Measurements from ENCODE around the gene ANKRD13D. TPM values are rescaled to one million over a fixed set of nuclear protein-coding genes. Genes with fewer than 3 reads are reported as not detected.

Gene ANKRD13D
- total RNA-seq, 2 experiments from 2014 or later, result 56.2 to 61.9 TPM

DNA sequence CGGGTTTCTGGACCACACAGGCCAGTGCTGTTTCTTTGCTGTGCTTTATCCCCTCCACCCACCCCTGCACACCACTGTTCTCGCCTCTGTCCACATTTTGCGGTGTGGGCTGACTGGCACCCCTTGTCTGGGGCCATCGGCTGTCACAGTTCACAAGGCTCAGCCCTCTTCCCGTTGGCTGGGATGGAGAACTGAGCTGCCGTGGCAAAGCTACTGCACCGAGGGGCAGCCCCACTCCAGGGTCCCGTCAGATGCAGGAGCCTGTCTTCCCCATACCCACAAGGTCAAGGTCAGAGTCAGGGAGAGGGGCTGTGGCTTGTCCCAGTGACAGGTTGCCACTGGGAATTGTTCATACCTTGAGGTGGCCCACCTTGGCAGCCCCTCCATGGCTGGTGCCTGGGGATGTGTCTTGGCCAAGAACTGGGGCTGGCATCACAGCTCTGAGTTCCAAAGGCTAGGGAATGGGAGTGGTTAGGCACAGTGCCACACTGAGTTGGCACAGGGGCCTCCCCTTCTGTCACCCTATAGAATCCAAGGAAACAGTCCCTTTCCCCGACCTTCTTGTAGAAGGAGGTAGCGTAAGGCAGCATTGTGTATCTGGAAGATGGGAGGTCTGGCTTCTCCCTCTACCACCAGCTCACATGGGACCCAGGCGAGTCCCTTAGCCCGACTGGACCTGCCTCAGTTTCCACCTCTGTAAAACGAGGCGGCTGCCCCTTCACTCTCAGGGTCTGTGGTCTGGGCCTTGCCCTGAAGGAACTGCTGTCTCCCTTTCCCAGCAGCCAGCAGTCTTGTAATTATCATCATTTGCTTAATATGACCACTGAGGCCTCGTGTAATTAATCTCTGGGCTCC is 19.5 kb upstream of the ANKRD13D start:
- Mint-ChIP-seq H3K4me1 (ENCODE audit: low read depth) (peaks cover 77% of the 10 kb centered on the region), H3K4me3 (peak overlapping the region; percentile 86), H3K36me3 (ENCODE audit: low read depth) (peaks cover 59% of the 10 kb centered on the region), H3K27me3 (ENCODE audit: low read depth) (no peaks in the 10 kb centered on the region), H3K9me3 (no peaks in the 10 kb centered on the region), H3K27ac (peak overlapping the region; percentile 99)
- DNase-seq, result peak; percentile 45
- intact Hi-C loops (cut with micrococcal nuclease), result loop anchor here (5.0 kb wide), 2 partner anchors 133 to 238 kb away; partner anchors contain the start of genes CDK2AP2, PITPNM1, PPP1CA and TBC1D10C
- CTCF ChIA-PET, result interaction anchor here (0.7 to 4.1 kb wide), 8 partner anchors 8 to 82 kb away, joined by 3 to 25 read pairs (median 4); partner anchors contain the start of gene ANKRD13D

DNA sequence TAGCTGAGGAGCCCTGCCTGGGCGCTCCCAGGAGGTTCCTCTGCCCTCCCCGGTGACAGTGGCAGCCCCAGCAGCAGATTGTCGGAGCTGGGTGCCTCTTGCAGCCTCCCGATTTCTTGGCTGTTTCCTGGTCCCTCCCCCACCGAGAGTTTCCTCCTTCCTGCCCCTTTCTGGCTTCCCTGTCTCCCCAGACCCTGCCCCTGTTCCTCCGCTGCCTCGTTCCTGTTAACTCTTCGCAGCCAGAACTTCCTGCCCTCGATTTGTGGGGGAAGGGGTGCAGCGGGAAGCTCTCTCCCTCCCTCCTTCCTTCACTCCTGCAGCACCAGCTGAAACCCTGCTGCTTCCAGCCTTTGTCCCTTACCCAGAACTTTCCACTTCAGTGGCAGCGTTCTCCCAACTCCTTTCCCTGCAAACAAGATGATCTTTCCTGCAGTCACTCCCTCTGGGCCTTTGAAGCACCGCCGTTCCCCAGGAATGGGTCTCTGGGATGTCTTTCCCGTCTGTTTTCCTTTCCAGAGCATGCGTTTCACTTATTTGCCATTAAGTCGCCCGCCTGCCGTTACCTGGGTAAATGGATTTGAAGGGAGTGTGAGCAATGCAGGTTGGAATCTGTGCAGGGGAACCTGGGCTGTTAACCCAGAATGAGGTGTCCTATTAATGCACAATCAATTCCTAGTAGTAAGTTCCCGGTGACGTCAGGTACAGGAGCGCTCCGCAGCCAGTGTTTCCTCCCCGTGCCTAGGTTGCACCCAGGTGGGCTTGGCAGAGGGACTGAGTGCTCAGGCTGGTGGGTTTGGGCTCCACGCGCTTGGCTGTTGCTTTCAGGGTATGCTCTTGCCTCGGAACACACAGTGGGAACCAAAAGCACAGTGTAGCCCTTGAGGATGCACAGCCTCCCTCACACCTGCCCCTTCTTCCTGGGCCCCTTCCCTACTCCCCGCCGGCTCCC is 18.6 kb upstream of the ANKRD13D start:
- CTCF ChIA-PET, result interaction anchor here (0.8 to 4.1 kb wide), 9 partner anchors 7 to 81 kb away, joined by 3 to 25 read pairs (median 8); partner anchors contain the start of gene ANKRD13D
- peaks cover 77% of the 10 kb centered on the region for H3K4me1 Mint-ChIP-seq (ENCODE audit: low read depth)
- peak; percentile 51 for DNase-seq
- no peaks in the 10 kb centered on the region for H3K27me3 Mint-ChIP-seq (ENCODE audit: low read depth)
- H3K27ac Mint-ChIP-seq, result peak overlapping the region; percentile 99
- intact Hi-C loops (cut with micrococcal nuclease), result no loop called here
- H3K36me3 Mint-ChIP-seq (ENCODE audit: low read depth), result peaks cover 63% of the 10 kb centered on the region
- peak overlapping the region; percentile 86 for H3K4me3 Mint-ChIP-seq
- H3K9me3 Mint-ChIP-seq, result no peaks in the 10 kb centered on the region

DNA sequence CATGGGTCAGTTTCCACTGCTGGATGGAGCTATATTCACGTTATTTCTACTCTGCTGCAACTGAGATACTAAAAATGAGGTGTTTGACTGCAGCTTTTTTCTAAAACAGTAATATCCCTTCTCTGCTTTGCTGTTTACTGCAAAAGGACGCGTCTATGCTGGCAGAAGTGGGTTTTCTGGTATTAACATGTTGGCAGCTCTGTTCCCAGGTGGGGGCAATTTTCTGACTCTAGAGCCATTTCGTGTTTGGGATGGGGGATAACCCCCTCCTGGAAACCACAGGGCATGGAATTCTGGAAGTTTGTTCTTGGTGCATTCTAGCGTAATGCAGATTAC is 17.9 kb upstream of the ANKRD13D start:
- CTCF ChIA-PET, result interaction anchor here (1.1 to 4.1 kb wide), 6 partner anchors 9 to 81 kb away, joined by 4 to 25 read pairs (median 9); partner anchors contain the start of gene ANKRD13D
- Mint-ChIP-seq H3K4me1 (ENCODE audit: low read depth) (peaks cover 77% of the 10 kb centered on the region), H3K36me3 (ENCODE audit: low read depth) (peaks cover 65% of the 10 kb centered on the region), H3K4me3 (peak overlapping the region; percentile 86), H3K27me3 (ENCODE audit: low read depth) (no peaks in the 10 kb centered on the region), H3K9me3 (no peaks in the 10 kb centered on the region), H3K27ac (peak overlapping the region; percentile 99)
- intact Hi-C loops (cut with micrococcal nuclease), result no loop called here
- DNase-seq, result no peak

DNA sequence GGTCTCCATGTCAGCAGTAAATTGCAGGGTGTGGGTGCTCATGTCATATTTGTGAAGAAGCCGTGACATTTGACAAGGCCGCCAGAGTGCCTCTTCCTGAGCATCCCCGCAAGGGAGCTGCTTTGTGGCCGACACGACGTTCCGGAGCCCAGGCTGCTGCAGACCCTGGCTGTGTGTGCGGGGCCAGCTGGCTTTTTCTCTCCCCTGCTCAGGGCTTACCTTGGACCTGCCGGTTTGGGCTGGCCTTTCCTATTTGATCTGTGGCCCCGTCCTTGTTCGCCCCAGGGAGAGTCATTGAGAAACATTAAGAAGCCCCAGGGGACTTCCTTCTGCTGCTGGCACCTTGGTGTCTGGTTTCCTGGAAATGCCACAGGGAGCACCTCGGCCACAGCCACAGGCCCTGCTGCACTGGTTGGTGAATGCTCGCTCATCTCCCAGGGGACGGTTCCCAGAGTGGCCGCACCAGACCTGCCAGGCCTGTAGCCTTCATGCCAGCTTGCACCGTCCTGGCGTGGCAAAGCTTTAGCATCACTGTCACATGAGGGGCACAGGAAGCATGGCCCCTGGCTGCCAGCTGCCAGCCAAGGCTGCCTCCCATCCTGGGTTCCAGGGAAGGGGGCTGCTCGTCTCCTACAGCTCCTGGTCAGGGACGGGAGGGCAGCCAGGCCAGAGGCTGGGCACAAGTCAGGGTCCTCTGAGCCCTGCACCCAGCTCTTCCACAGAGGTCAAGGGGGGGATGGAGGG is 17.4 kb upstream of the ANKRD13D start:
- intact Hi-C loops (cut with micrococcal nuclease), result no loop called here
- peak; percentile 89 for DNase-seq
- peaks cover 67% of the 10 kb centered on the region for H3K36me3 Mint-ChIP-seq (ENCODE audit: low read depth)
- peak overlapping the region; percentile 86 for H3K4me3 Mint-ChIP-seq
- no peaks in the 10 kb centered on the region for H3K27me3 Mint-ChIP-seq (ENCODE audit: low read depth)
- no peaks in the 10 kb centered on the region for H3K9me3 Mint-ChIP-seq
- peak overlapping the region; percentile 99 for H3K27ac Mint-ChIP-seq
- CTCF ChIA-PET, result interaction anchor here (1.9 to 4.1 kb wide), 5 partner anchors 9 to 80 kb away, joined by 8 to 25 read pairs (median 10); partner anchors contain the start of gene ANKRD13D
- peaks cover 81% of the 10 kb centered on the region for H3K4me1 Mint-ChIP-seq (ENCODE audit: low read depth)

DNA sequence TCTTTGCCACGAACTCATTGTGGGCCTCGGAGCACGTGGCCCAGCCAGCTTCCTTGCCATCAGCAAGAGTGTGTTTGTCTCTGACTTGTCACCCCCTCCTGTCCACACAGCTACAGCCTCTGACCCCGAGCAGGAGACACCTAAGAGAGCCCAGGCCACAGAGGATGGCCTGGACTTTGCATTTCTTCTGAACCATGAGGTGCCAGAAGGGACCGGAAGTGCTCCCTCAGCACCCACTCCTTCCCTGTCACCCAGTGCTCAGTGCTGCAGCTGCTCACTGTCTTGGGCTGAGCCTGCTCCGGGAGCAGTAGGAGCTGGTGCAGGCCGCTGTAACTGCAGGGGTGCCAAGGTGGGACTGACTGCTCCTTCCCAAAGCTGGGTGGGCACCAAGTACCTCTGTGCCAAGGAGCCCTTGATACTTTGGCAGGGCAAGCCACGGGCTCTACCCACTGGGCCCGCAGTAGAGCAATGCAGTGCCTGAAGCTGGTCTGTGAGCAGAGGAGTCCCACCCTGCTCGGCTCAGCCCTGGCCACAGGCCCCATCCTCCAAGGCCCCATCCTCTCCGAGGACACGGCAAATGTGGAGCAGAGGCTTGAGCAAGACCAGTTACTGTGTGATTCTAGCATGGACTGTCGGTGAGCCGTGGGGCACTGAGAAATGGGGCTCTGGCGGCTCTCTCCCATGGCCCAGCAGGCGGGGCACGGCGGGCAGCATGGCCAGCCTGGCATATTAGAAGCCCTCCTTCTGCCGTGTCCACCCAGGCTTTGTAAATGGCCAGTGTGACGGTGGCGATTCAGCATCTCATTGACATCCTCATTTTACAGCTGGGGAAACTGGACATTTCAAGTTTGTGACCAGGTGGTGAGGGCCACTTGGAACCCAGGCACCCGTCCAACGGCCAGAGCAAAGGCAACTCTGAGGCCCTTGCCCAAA is 16.5 kb upstream of the ANKRD13D start:
- intact Hi-C loops (cut with micrococcal nuclease), result no loop called here
- peaks cover 83% of the 10 kb centered on the region for H3K4me1 Mint-ChIP-seq (ENCODE audit: low read depth)
- no peaks in the 10 kb centered on the region for H3K27me3 Mint-ChIP-seq (ENCODE audit: low read depth)
- CTCF ChIA-PET, result interaction anchor here (1.1 to 4.1 kb wide), 6 partner anchors 10 to 111 kb away, joined by 3 to 25 read pairs (median 9); partner anchors contain the start of gene ANKRD13D
- H3K9me3 Mint-ChIP-seq, result no peaks in the 10 kb centered on the region
- H3K27ac Mint-ChIP-seq, result peak overlapping the region; percentile 99
- peak overlapping the region; percentile 86 for H3K4me3 Mint-ChIP-seq
- DNase-seq, result peak; percentile 68
- H3K36me3 Mint-ChIP-seq (ENCODE audit: low read depth), result peaks cover 68% of the 10 kb centered on the region

DNA sequence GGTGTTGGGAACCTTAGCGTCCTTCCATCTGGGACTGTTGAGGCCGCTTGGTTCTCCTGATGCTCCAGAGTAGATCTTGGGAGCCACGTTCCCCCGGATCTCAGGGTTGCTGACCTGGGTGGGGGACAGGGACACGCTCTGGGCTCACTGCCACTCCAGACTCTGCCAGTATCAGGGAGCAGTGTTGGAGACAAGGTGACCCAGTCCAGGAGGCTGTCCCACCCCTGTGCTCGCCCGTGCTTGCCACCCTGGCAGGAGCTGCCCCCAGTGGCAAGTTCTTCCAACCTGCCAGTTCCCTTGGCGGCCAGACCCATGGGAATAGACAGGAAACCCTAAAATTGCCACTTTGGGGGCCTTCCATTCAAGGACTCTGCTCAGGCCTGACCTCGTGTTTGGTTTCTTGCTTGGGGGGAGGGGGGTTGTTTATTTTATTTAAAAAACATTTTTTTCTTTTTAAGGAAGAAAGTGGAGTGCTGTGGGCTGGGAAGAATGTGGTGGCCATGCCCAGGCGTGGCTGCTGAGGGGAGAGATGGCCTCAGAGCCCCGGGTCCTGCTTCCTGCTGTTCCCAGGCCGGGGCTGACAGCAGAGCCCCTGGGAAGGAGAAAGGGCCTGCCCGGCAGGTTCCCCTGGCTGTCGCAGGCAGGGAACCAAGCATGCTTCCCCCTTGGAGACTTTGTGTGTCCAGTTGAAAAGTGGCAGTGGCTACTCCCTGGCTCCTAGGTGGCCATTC is 15.7 kb upstream of the ANKRD13D start:
- Mint-ChIP-seq H3K4me3 (peak overlapping the region; percentile 86), H3K27ac (peak overlapping the region; percentile 99), H3K4me1 (ENCODE audit: low read depth) (peaks cover 87% of the 10 kb centered on the region), H3K27me3 (ENCODE audit: low read depth) (no peaks in the 10 kb centered on the region), H3K36me3 (ENCODE audit: low read depth) (peaks cover 64% of the 10 kb centered on the region), H3K9me3 (no peaks in the 10 kb centered on the region)
- CTCF ChIA-PET, result interaction anchor here (1.1 to 4.1 kb wide), 2 partner anchors 16 to 110 kb away, joined by 3 to 25 read pairs; partner anchors contain the start of gene ANKRD13D
- peak; percentile 12 for DNase-seq
- intact Hi-C loops (cut with micrococcal nuclease), result no loop called here

DNA sequence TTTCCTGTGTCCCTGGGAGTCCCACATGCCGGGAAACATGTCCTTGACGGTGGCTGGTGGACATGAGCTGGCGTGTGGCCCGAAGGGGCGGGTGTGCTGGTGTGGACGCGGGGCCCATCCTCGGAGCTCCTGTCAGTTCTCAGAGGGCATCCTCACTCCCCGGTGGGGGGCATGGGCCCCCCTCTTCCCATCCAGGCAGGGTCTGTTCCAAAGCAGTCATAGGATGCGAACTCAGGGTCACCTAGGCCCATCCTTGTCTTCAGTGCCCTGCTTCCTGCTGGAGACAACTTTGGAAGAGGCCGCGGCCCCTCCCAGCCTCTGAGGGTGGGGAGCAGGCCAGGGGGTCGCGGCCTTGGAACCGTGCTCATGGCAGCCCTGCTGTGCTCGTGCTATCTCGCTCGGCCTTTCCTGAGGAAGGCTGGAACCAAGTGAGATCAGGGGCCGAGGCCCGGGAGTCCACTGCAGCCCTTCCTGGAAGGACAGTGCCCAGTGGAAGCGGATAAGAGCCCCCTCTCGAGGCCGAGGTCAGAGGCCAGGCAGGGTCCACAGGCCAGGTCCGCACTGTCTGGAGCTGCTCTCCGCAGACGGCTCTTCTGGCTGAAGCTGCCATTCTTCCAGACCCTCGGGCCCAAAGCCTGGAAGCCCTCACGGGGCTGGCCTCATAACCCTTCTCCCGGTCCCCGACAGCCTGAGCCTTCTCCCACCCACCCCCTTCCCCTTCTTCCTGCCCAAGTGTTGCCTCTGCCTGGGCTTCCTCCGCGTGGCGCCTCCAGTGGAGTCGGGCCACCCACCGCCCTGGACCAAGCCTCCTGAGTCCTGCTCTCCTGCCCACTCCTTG is 14.1 kb upstream of the ANKRD13D start:
- peak; percentile 27 for DNase-seq
- H3K4me1 Mint-ChIP-seq (ENCODE audit: low read depth), result peaks cover 86% of the 10 kb centered on the region

DNA sequence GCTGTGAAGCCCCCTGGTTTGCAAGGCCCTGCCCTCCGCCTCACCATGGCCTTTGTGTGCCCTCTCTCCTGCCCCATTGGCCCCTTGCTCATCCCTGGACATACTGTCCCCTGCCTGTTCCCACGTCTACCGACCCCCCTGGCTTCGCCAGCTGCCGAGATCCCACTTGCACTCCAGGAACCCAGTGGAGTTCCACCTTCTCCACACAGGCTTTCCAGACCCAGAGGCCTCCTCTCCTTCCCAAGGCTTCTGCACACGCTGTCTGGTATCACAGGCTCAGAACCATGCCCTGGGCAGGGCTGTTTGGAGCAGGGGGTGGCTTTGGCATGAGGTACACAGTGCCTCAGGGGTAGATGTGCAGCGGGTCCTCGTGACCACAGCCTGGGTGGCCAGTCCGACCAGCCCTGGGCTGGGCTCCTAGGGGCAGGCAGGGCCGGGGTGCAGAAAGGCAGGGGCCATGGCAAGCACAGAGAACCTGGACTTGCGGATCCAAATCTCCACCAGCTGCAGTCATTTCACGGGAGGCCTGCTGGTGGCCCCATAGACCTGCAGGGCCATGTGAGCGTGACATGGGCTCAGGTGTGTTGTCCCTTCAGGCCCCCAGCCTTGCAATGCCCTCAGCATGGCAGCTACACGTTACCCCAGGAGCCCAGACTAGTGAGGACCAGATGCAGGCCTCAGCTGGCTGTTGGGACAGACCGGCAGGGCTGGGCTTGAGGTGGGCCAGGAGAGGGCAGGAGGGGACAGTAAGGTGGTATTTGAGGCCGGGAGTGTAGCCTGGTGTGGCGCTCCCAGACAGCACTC is 13.3 kb upstream of the ANKRD13D start:
- peaks cover 58% of the 10 kb centered on the region for H3K36me3 Mint-ChIP-seq (ENCODE audit: low read depth)
- CTCF ChIA-PET, result no interaction called here

More for the DNA sequence above, 14.1 kb upstream of the ANKRD13D start:
- H3K36me3 Mint-ChIP-seq (ENCODE audit: low read depth), result peaks cover 61% of the 10 kb centered on the region
- no peaks in the 10 kb centered on the region for H3K9me3 Mint-ChIP-seq
- H3K4me3 Mint-ChIP-seq, result peak overlapping the region; percentile 62
- CTCF ChIA-PET, result interaction anchor here (1.4 kb wide), 1 partner anchor 13 kb away, joined by 3 read pairs; no protein-coding TSS in a partner anchor
- H3K27me3 Mint-ChIP-seq (ENCODE audit: low read depth), result no peaks in the 10 kb centered on the region
- intact Hi-C loops (cut with micrococcal nuclease), result no loop called here
- H3K27ac Mint-ChIP-seq, result peak overlapping the region; percentile 99

DNA sequence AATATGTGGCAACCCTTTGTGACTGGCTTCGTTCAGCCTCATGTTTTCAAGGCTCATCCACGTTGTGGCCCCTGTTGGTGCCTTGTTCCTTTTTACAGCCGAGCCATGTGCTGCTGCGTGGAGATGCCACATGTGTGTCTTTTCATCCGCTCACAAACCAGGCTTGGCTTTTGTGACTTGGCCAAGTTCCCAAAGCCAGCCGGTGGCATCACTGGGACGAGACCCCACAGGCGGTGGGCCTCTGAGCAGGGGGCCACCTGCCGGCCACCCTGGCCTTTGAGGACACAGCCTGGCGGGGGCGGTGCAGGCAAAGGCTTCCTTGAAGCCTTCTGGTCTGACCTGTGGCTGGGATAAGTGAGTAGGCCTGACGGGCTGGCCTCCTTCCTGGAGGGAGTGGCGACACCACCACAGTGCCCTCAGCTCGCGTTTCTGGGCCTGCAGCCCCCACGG is 12.3 kb upstream of the ANKRD13D start:
- Mint-ChIP-seq H3K36me3 (ENCODE audit: low read depth) (peaks cover 50% of the 10 kb centered on the region), H3K4me1 (ENCODE audit: low read depth) (peaks cover 72% of the 10 kb centered on the region), H3K27me3 (ENCODE audit: low read depth) (no peaks in the 10 kb centered on the region), H3K9me3 (no peaks in the 10 kb centered on the region), H3K4me3 (peak overlapping the region; percentile 73), H3K27ac (peak overlapping the region; percentile 99)
- CTCF ChIA-PET, result interaction anchor here (1.2 to 2.8 kb wide), 5 partner anchors 9 to 40 kb away, joined by 6 to 13 read pairs (median 11); partner anchors contain the start of gene GRK2
- intact Hi-C loops (cut with micrococcal nuclease), result loop anchor here (1.0 to 2.0 kb wide), 4 partner anchors 9 to 40 kb away; no protein-coding TSS in a partner anchor
- peak; percentile 60 for DNase-seq

More for the DNA sequence above, 13.3 kb upstream of the ANKRD13D start:
- intact Hi-C loops (cut with micrococcal nuclease), result loop anchor here (2.0 kb wide), 1 partner anchor 35 kb away; no protein-coding TSS in a partner anchor
- Mint-ChIP-seq H3K4me1 (ENCODE audit: low read depth) (peaks cover 82% of the 10 kb centered on the region), H3K9me3 (no peaks in the 10 kb centered on the region), H3K4me3 (peak overlapping the region; percentile 62), H3K27ac (peak overlapping the region; percentile 99), H3K27me3 (ENCODE audit: low read depth) (no peaks in the 10 kb centered on the region)
- DNase-seq, result peak; percentile 49

All from activated naive CD4-positive, alpha-beta T cell treated with anti-CD3 and anti-CD28 coated beads for 36 hours (primary cell).